ENCODE measurements around the gene ATOH8.

The ATOH8 gene

DNA sequence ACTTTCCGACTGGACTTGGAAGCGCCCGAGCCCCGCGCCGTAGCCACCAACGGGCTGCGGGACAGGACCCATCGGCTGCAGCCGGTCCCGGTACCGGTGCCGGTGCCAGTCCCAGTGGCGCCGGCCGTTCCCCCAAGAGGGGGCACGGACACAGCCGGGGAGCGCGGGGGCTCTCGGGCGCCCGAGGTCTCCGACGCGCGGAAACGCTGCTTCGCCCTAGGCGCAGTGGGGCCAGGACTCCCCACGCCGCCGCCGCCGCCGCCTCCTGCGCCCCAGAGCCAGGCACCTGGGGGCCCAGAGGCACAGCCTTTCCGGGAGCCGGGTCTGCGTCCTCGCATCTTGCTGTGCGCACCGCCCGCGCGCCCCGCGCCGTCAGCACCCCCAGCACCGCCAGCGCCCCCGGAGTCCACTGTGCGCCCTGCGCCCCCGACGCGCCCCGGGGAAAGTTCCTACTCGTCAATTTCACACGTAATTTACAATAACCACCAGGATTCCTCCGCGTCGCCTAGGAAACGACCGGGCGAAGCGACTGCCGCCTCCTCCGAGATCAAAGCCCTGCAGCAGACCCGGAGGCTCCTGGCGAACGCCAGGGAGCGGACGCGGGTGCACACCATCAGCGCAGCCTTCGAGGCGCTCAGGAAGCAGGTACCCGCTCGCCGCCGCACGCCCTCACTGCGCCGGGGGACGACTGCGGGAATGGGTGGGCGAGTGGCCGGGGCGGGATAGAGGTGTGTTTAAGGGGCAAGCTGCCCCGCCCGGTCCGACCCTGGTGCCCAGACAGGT is 713 bp downstream of the ATOH8 start:
- DNase-seq (ENCODE audit: low spot score) = peak; percentile 63

DNA sequence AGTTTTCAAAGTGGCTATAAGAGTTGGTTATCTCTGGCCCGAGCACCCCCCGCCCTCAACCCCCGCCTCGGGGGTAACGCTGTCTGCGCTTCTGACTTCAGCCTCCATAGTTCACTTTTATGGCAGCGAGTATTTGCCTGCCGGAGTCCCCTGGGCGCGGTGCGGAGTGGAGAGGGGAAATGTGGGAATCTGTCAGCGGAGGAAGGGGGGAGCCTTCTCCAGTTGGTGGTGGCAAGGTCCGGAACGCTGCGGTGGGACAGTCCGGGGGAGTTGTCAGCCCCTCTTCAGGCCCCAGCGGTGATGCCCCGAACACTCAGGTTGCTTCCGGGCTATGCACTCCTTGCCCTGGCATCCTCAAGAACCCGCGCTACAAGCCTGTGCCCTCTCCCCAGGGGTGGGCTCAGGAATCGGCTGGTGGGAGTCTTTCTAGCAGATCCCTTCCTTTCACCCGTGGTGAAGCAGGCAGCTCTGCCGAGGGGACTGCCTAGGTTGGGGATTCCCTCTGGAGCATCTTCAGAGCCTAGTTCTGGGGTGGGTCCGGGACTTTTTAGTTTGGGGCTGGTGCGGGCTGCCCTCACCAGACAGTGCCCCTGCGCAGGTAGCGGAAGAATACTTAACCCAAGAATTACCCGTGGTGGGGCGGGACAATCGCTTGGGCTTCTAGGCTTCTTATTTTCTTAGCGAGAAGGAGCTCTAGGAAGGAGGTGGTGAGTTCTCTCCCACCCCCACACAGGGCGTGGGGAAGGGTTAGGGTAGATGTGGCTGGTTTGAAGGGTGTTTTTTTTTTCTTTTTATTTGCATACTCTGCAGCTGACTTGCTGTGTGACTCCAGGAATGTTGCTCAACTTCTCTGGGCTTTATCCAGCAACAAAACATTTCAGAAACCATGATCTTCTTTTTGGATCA is 1.6 kb downstream of the ATOH8 start:
- DNase-seq (ENCODE audit: low spot score) = peak; percentile 63

DNA sequence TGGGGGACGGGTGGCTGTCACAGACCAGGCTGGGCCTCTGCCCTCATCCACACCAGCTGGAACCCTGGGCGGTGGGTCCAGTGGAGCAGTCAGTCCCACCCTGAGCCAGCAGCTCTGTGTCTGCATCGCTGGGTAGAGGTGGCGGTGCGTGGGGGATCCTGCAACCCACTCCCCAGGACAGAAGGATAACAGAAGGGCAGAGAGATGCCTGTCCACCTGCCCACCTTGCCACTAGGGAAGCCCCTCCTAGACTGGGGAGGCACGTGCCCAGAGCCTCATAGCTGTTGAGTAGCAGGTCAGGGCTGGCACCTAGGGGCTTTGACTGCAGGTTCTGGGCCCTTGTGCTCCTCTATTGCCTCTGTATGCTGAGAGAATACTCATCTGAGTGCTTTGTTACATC is 2.4 kb downstream of the ATOH8 start:
- no peak for DNase-seq (ENCODE audit: low spot score)

DNA sequence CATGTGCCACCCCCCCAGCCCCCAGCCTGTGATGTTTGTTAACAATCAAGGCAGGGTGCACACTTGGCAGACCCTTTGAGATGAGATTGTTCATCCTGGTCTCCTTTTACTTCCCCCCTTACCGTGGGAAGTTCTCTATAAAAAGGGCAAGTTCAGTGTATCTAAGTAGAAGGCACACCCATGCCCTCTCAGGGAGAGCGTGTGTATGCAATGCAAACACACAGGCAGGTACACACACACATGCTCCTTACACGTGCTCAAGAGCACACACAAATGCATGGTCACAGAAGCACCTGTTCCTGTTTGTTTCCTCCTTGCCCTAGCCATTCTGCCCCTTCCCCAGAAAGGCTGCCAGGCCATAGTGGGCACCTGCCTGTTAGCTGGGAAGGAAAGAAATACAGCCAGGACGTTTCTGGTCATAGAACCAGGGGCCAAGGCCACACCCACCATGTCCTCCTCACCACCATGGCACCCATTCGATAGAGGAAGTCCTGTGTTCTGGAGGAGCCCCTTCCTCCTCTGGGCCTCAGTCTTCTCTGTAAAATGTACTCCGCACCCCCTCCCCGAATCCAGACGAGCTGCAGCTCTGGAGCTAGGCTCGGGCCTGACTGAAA is 3.1 kb downstream of the ATOH8 start:
- DNase-seq (ENCODE audit: low spot score) = no peak

DNA sequence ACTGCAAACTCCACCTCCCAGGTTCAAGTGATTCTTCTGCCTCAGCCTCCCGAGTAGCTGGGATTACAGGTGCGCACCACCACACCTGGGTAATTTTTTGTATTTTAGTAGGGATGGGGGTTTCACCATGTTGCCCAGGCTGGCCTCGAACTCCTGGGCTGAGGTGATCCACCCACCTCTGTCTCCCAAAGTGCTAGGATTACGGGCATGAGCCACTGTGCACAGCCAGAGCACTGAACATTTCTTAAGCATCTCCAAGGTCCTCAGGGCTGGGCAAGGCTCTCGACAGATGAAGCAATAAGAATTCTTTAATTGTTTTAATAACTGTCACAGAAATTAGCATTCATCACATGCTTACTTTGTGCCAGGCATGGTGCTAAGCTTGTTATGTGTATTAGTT is 4.1 kb downstream of the ATOH8 start:
- DNase-seq (ENCODE audit: low spot score) = no peak

DNA sequence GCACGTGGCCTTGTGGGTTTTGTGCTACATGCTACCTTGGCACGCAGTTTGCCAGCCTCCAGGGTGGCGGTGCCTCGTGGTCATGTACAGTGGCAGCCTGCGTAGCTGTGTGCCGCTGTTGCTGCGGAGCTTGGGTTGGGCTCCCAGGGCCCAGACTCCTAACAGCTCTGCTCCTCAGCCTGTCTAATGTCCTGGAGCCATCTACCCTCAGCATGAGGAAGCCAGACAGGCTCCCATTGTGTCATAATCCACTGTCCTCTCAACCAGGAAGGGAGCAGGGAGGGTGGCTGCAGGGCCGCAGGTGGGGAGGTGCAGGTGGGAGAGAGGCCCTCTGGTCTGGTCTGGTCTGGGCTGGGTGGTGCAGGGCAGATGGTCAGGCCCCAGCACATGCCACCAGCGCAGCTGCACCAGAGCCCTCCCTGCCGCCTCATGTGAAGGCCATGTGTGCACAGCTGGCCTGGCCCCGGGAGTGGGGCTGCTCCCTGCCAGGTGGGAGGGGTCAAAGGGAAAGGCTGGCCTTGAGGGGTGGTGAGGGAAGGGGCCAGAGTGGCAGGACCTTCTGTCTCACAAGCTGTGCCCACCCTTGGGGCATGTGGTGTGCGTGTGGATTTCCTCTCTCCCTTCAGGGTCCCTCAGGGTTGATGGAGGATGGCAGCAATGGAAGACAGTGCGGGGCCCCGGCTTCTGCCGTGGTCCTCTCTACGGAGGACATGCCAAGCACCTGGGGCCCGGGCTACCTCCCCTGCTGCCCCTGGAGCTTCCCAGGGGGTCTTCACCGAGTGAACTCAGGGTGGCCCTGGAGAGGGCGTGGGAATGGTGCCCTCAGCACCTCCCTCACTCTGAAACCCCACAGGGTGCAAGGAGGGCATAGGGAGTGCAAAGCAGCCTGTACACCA is 4.8 kb downstream of the ATOH8 start:
- no peak for DNase-seq (ENCODE audit: low spot score)

DNA sequence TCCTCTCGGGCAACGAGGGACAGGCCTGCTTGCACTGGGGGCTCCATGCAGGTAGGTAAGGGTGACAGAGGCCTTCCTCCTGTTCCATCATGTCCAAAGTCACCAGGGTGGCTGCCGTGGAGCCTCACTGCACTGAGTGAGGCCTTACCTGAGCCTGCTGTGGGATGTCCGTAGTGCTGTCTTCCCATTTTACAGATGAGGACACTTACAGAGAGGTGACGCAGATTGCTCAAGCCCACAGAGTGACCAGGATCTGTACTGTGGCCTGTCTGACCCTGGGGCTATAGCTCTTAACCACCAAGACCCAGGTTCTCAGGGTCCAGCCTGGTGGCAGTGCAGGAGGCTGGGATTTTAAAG is 5.4 kb downstream of the ATOH8 start:
- DNase-seq (ENCODE audit: low spot score) = no peak

DNA sequence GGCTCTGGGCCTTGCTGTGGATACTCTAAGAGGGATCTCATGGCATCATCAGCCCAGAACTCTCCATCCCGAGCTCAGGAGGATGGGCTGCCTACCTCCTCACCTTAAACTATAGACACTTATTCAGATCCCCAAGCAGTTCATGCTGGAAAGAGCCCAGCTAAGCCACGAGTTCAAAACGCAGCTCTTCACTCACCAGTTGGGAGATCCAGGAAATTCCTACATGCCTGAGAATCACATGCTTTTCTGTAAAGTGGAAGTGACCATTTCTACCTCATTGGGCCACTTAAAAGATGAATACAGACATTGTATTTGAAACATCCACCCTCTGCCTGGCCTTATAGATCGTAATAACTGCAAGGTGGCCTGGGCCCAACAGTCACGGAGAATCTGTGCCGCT is 6.6 kb downstream of the ATOH8 start:
- DNase-seq (ENCODE audit: low spot score) = peak; percentile 56

DNA sequence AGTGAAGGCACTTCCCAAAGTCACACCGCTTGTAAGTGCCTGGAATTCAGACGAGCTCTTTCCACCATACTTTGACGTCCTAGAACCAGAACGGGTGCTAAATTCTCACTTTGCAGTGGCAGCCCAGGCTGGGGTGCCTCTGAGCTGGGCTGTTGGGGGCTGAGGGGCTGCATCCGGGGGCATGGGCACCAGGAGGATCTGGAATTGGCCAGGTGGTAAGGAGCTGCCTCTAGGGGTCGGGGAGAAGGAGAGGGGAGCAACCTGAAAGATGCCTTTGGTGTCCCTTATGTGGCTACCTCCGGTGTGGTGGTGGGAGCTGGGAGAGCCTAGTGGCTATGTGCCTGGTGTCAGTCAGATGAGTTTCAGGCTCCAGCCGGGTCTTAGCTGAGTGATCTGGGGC is 7.1 kb downstream of the ATOH8 start:
- no peak for DNase-seq (ENCODE audit: low spot score)

DNA sequence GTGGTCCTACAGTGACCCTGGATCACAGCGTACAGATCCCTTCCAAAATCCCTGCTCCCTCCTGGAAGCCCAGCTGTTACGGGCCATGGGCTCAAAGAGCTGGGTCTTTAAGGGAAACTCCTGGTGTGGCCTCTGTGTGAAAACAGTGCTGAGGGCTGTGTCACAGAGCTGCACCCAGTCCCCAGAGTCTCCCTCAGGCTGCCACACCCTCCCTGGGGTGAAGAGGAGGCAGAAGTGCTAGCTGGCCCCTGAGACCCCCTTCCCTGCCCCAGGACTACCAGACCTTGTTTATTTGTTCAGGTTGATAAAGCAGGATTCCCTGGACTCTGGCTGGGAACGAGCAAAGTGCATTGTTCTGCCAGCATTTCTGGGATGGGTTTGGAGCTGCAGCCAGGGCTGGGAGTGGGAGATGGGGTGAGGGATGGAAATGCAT is 7.7 kb downstream of the ATOH8 start:
- DNase-seq (ENCODE audit: low spot score) = no peak

DNA sequence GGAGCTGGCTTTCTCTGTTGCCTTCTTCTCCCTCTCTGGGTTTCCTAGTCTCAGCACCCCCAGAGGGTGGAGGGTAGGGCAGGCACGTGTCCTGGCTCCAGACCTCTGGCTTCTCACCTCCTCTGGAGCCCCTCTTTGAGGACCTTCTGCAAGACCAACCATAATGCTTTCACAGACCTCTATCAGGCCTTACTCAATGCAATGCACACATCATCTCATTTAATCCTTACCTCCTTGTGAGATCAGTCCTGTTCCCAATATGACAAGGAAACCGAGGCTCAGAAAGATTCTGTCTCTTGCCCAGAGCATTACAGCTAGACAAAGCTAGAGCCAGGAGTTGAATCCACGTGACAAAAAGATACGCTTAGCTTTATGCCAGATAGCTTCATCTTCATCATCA is 8.2 kb downstream of the ATOH8 start:
- no peak for DNase-seq (ENCODE audit: low spot score)

DNA sequence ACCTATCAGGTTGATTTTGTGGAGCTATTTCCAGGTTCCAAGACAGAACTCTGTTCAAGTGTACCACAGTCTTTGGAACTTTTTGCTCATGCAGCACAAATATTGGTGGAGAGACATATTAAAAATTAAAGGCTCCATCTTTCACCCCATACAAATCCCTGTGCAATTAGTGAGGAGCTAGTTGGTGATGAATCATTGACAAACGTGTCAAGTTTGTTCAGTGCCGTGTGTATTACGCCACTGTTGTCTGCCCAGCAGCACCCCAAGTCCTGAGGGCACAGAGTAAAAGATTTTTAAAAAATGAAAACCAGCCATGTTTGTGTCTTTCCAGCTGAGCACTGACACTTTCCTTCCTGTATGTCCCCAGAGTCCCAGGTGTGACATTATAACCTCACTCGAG is 9.3 kb downstream of the ATOH8 start:
- no peak for DNase-seq (ENCODE audit: low spot score)

DNA sequence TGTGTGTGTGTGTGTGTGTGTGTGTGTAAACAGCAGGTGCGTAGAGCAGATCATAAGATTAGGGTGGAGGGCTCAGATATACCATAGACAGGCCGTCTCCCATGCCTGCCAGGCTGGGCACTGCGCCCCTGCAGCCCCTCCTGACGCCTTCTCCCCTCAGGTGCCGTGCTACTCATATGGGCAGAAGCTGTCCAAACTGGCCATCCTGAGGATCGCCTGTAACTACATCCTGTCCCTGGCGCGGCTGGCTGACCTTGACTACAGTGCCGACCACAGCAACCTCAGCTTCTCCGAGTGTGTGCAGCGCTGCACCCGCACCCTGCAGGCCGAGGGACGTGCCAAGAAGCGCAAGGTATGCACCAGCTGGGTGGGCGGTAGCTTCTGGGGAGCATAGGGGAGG is 10.0 kb downstream of the ATOH8 start:
- no peak for DNase-seq (ENCODE audit: low spot score)

DNA sequence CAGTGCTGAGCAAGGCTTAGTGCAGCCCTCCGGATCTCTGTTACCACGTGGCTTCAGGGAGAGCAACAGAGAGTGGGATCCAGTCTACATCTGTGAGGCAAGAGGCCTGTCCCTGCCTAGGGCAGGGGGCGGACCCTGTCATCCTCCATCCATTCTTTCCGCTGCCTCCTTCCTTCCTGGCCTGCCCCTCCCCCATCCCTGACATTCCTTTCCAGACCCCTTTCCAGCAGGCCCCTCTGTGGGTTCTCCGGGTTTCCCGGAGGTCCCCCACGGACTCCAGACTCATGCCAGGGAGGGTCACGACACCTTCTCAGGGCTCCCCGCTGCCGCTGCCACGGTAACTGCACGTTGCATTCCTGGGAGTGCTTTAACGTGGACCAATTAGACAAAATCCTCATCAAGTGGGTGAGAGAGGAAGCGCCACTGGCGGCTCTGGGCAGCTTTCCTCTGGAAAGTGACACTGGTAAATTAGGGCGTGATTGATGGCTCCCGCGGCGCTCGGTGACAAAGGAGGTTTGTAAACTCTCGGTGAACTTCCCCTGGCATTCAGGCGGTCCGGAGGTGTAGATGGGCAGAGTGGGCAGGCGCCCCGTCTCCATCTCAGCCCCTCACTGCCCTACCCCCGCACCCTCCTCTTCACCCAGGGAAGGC is 11.4 kb downstream of the ATOH8 start:
- no peak for DNase-seq (ENCODE audit: low spot score)

DNA sequence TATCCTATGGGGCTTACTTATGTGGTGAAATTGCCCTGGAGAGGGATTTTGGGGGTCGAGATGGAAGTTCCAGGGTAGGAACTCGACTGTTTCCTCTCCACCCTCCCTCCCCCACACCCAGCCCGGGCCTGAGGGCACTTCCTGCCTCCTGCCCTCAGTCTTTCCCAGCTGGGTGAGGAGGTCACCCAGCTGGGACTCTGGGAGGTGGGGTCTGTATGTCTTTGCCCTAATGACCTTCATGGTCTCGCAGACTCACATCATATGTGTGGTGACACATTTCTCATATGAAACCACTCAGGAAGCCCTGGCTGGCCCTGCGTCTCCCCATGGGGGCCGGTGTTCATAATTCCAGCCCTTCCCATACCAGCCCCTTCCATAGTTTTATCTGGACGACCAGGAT is 12.4 kb downstream of the ATOH8 start:
- DNase-seq (ENCODE audit: low spot score) = no peak

DNA sequence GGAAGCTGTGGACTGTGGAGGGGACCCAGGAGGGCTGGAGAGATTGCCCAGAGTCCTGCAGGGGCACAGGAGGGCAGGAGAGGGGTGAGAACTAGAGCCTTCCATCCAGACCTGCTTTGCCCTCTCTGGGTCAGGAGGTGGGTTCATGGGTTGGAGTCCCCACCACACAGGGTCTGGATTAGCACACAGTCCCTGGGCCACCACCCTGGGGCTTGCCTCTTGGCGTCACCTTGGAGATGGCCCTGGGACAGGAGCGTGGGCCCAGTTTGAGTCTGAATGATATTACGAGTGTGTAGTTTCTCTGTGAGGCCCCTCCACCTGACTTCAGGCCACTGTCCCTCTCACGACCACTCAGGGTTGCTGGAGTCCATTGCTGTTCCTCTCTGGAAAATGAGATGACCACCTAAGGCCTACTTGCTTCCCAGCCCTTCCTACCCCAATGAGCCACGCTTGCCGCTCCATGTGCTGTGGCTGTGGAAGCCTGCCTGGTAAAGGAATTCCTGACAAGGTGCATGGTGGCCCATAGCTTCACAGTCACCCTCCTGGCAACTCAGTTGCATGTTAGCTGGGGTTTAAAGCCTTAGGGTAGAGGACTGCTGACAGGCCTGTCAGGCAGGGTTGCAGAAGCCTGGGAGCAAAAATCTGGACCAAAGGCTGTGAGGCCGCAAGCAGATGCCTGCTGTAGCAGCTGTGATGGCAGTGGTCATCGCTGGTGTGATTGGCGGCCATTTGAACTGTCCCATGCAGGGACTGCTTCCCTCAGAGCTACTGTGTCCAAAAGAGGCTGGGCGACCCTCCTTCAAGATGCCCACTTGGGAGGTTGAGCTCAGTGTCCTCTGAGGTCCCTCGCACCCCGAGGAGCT is 14.2 kb downstream of the ATOH8 start:
- DNase-seq (ENCODE audit: low spot score) = no peak

DNA sequence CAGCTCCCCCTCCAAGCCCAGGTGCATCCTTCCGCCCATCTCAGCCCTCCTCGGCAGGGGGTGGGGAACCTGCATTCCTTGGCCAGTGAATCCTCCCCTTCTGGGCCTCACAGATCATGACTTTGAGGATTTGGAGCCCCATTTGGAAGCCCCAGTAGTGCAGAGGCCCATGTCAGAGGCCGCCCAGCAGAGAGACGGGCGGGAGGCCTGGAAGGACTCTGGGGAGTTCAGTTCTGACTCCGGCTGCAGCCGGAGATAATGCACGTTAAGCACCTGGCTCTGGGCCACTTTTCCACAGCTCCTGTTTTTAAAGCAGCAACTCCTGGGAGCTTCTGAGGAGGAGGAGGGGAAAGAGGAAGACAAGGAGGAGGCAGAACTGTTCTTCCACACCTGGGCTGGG is 14.9 kb downstream of the ATOH8 start:
- DNase-seq (ENCODE audit: low spot score) = no peak

DNA sequence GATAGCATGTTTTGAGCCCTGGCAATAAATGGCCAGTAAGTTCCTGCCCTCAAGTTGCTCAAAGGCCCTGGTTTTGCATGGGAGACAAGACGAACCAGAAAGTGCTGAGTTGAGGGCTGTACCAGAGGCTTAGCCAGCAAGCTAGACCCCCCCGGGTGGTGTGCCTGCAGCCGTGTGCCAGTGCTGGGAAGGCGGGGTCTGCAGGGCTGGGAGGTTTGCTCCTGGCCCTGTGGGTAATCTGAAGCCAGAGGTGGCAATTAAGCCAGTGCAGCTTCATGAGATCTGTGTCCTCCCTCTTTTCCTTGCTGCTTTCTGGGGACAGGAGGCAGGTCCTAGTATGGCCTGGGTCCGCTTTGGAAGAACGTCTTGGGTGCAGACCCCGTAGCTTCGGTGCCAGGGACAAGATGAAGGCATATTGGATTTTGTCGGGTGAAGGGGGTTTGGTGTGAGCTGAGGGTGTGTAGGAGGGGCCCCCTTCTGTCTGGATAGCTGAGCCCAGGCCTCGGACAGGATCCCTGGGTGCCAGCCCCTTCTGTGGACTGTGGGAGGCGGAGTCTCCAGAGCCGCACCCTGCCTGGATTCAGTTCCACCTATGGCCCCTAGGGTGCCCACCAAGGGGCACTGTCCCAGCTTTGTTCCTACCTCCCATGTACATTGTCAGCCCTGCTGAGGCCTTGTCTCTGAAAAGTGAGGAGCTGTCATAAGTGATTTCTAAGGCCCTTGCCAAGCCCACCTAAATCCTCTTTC is 15.6 kb downstream of the ATOH8 start:
- peak; percentile 45 for DNase-seq (ENCODE audit: low spot score)

DNA sequence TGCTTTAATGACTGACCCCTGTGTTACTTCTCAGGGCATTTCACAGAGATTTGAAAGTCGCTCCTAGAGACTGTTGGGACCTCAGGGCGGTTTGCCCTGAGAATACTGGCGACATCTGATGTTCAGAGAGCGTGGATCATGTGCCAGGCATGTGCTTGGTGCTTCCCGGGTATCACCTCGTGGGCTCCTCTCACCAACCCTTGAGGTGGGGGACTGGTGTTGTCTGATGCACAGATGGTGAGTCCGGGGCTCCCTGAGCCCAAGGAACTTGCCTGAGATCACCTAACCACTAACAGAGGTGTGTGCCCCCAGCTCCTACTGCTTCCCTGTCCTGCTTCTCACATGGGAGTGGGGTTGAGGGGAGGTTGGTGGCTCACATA is 16.2 kb downstream of the ATOH8 start:
- DNase-seq (ENCODE audit: low spot score) = no peak

DNA sequence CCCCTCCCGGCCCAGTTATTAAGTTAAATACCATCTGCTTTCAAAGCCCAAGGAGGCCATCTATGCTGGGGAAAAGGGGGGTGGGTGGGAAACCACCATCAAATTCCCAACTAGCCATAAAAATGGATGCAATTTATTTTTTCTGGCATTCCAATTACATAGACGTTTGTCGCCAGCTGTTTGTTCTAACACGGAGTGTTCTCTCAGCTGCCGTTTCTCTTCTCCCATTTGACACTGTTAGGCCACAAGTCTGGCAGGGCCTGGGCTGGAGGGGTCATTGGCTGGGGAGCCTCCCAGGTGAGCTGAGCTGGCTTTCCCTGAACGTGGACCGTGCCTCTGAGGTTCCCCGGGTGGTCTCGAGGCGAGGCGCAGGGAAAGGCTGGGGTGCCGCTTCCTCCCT is 16.6 kb downstream of the ATOH8 start:
- no peak for DNase-seq (ENCODE audit: low spot score)
